ENCODE measurements around the gene IL12RB2.
A peak's percentile ranks its signal among the peaks of the same experiment; 100 is the strongest.

The IL12RB2 gene

GRCh38 chr1:67307251-67308060, at the start of gene IL12RB2:
Gene IL12RB2, plus strand, starts transcription at chr1:67307873. Its CDS starts 12,496 bp downstream, at chr1:67320369.
- DNase-seq: peak; percentile 23

- no peak for DNase-seq
These were observed 46.0 kb upstream of the IL12RB2 start for GRCh38 chr1:67261680-67262079.

GRCh38 chr1:67262735-67263134, 44.9 kb upstream of the IL12RB2 start:
- DNase-seq: no peak

- DNase-seq: no peak
These were observed 43.5 kb upstream of the IL12RB2 start for GRCh38 chr1:67264152-67264551.

- no peak for DNase-seq
These were observed 42.8 kb upstream of the IL12RB2 start for GRCh38 chr1:67264899-67265298.

GRCh38 chr1:67269061-67269460, 38.6 kb upstream of the IL12RB2 start:
- no peak for DNase-seq

- DNase-seq: no peak
These were observed 37.1 kb upstream of the IL12RB2 start for GRCh38 chr1:67270541-67270940.

- no peak for DNase-seq
These were observed 34.1 kb upstream of the IL12RB2 start for GRCh38 chr1:67273591-67273990.

- no peak for DNase-seq
These were observed 32.9 kb upstream of the IL12RB2 start for GRCh38 chr1:67274623-67275325.

GRCh38 chr1:67280696-67281095, 27.0 kb upstream of the IL12RB2 start:
- DNase-seq: no peak

GRCh38 chr1:67281244-67281643, 26.4 kb upstream of the IL12RB2 start:
- no peak for DNase-seq

GRCh38 chr1:67285780-67286488, 21.7 kb upstream of the IL12RB2 start:
- no peak for DNase-seq

- no peak for DNase-seq
These were observed 17.4 kb upstream of the IL12RB2 start for GRCh38 chr1:67290236-67290635.

GRCh38 chr1:67294836-67295617, 12.6 kb upstream of the IL12RB2 start:
- no peak for DNase-seq

GRCh38 chr1:67298762-67299161, 8.9 kb upstream of the IL12RB2 start:
- DNase-seq: no peak

GRCh38 chr1:67299296-67299695, 8.4 kb upstream of the IL12RB2 start:
- DNase-seq: no peak

GRCh38 chr1:67300561-67300960, 7.1 kb upstream of the IL12RB2 start:
- DNase-seq: no peak

GRCh38 chr1:67304023-67304422, 3.6 kb upstream of the IL12RB2 start:
- no peak for DNase-seq

- DNase-seq: no peak
These were observed 1.1 kb upstream of the IL12RB2 start for GRCh38 chr1:67306547-67306946.

GRCh38 chr1:67308136-67308535, 463 bp downstream of the IL12RB2 start:
- DNase-seq: no peak

GRCh38 chr1:67312615-67313014, 4.9 kb downstream of the IL12RB2 start:
- DNase-seq: no peak

- DNase-seq: no peak
These were observed 6.4 kb downstream of the IL12RB2 start for GRCh38 chr1:67313934-67314671.

Measured in femur (tissue), 1 donor.